IMR-90 (cell line): ENCODE measurements around the gene TBC1D22A. TPM values are rescaled to one million over a fixed set of nuclear protein-coding genes. Genes with fewer than 3 reads are reported as not detected.

ENCODE experiments used
- ATAC-seq: fragments of 200-7000 bp; cut with Tn5 transposase; 2 replicates; pipeline ENCODE4 v1.9.1; 2020; ENCODE audit warnings: low read depth, mild to moderate bottlenecking, moderate library complexity
- BruUV-seq: library from RNA; stranded (reverse); fragments of 400-500 nt; replicated peaks from 2 replicates; lab custom pipeline; 2021; lab: Mats Ljungman, UMichigan
- CTCF ChIA-PET: fragments of 300-600 bp; formaldehyde crosslinking; extraction: SDS; loops from one replicate; lab custom pipeline; 2021; ENCODE audit warnings: antibody characterized with exemption; lab: Yijun Ruan, JAX
- POLR2A ChIA-PET: fragments of 300-600 bp; sonication (Branson Sonifier 250); formaldehyde crosslinking; loops from one replicate; lab custom pipeline; 2022; ENCODE audit warnings: antibody characterized with exemption; ENCODE audit not compliant: unreplicated experiment; lab: Charles Lee
- DNase-seq: peaks from one replicate; pipeline ENCODE4 v3.0.0; 2013
- H2AFZ ChIP-seq: replicated peaks from 2 replicates; pipeline ENCODE3; 2013; ENCODE audit warnings: low read length, mild to moderate bottlenecking; ENCODE audit not compliant: poor library complexity
- H2AK5ac ChIP-seq: 2 replicates; pipeline ENCODE4 v1.6.1; 2013; ENCODE audit warnings: low read depth, low read length, inconsistent platforms
- H2AK9ac ChIP-seq: replicated peaks from 2 replicates; pipeline ENCODE3; 2013; ENCODE audit warnings: mild to moderate bottlenecking, low read depth, low read length, moderate library complexity; ENCODE audit not compliant: poor library complexity
- H2BK120ac ChIP-seq: 2 replicates; pipeline ENCODE4 v1.6.1; 2013; ENCODE audit warnings: low read depth, low read length, inconsistent platforms
- H2BK15ac ChIP-seq: 3 replicates; pipeline ENCODE4 v1.6.1; 2013; ENCODE audit warnings: low read depth, low read length, inconsistent platforms
- H2BK20ac ChIP-seq: 2 replicates; pipeline ENCODE4 v1.6.1; 2013; ENCODE audit warnings: low read depth, mild to moderate bottlenecking, inconsistent platforms, low read length, moderate library complexity
- H2BK5ac ChIP-seq: 2 replicates; pipeline ENCODE4 v1.6.1; 2013; ENCODE audit warnings: mild to moderate bottlenecking, low read depth, low read length, inconsistent platforms; ENCODE audit not compliant: poor library complexity, severe bottlenecking
- H3K14ac ChIP-seq: replicated peaks from 2 replicates; pipeline ENCODE4 v1.6.1; 2013; ENCODE audit warnings: low read depth, low read length, inconsistent platforms
- H3K18ac ChIP-seq: 2 replicates; pipeline ENCODE4 v1.6.1; 2013; ENCODE audit warnings: low read depth, low read length, control low read depth
- H3K23ac ChIP-seq: 2 replicates; pipeline ENCODE4 v1.6.1; 2013; ENCODE audit warnings: low read depth, low read length, inconsistent platforms
- H3K27ac ChIP-seq: 2 replicates; pipeline ENCODE4 v1.5.1; 2013; ENCODE audit warnings: mild to moderate bottlenecking, control low read depth, low read length; ENCODE audit not compliant: insufficient read depth
- H3K27me3 ChIP-seq: 2 replicates; pipeline ENCODE4 v1.6.1; 2013; ENCODE audit warnings: low read length; ENCODE audit not compliant: control insufficient read depth, insufficient read depth
- H3K36me3 ChIP-seq: 2 replicates; pipeline ENCODE4 v1.6.1; 2013; ENCODE audit warnings: low read length, mixed read lengths; ENCODE audit not compliant: control insufficient read depth, insufficient read depth
- H3K4ac ChIP-seq: 2 replicates; pipeline ENCODE4 v1.6.1; 2013; ENCODE audit warnings: low read depth, low read length, inconsistent platforms
- H3K4me1 ChIP-seq: 2 replicates; pipeline ENCODE4 v1.6.1; 2013; ENCODE audit warnings: low read length, mixed read lengths; ENCODE audit not compliant: control insufficient read depth, insufficient read depth
- H3K4me2 ChIP-seq: 2 replicates; pipeline ENCODE4 v1.6.1; 2013; ENCODE audit warnings: low read depth, mild to moderate bottlenecking, control low read depth, low read length, moderate library complexity
- H3K4me3 ChIP-seq: 2 replicates; pipeline ENCODE4 v1.5.1; 2013; ENCODE audit warnings: low read depth, mild to moderate bottlenecking, control low read depth, low read length, moderate library complexity; ENCODE audit not compliant: insufficient read depth
- H3K56ac ChIP-seq: 2 replicates; pipeline ENCODE4 v1.6.1; 2013; ENCODE audit warnings: low read length, inconsistent platforms; ENCODE audit not compliant: insufficient read depth; ENCODE audit errors: extremely low read depth
- H3K79me1 ChIP-seq, 2 experiments: 2 replicates each; pipeline ENCODE4 v1.6.1; 2013; ENCODE audit warnings: low read length in 2 of 2, inconsistent platforms in 1 of 2, low read depth in 1 of 2
- H3K9ac ChIP-seq: 2 replicates; pipeline ENCODE4 v1.6.1; 2013; ENCODE audit warnings: low read depth, low read length, control low read depth
- H3K9me1 ChIP-seq: 2 replicates; pipeline ENCODE4 v1.6.1; 2013; ENCODE audit warnings: low read length, inconsistent platforms; ENCODE audit not compliant: insufficient read depth
- H3K9me3 ChIP-seq: 2 replicates; pipeline ENCODE4 v1.6.1; 2013; ENCODE audit warnings: low read length; ENCODE audit not compliant: control insufficient read depth, insufficient read depth
- H4K20me1 ChIP-seq: 2 replicates; pipeline ENCODE4 v1.6.1; 2013; ENCODE audit warnings: low read length, inconsistent platforms; ENCODE audit not compliant: insufficient read depth
- H4K5ac ChIP-seq: 2 replicates; pipeline ENCODE4 v1.6.1; 2013; ENCODE audit warnings: mild to moderate bottlenecking, low read depth, low read length, control low read depth
- H4K8ac ChIP-seq, 2 experiments: 2 replicates each; pipeline ENCODE4 v1.6.1; 2013; ENCODE audit warnings: low read depth in 2 of 2, low read length in 2 of 2, control low read depth in 1 of 2, inconsistent platforms in 1 of 2
- H4K91ac ChIP-seq: 2 replicates; pipeline ENCODE4 v1.6.1; 2013; ENCODE audit warnings: low read depth, low read length, inconsistent platforms; ENCODE audit not compliant: insufficient read depth
- BHLHE40 ChIP-seq: fragments of 150-350 bp; IDR thresholded peaks from 2 replicates; pipeline ENCODE4 v1.6.1; 2016; ENCODE audit warnings: mild to moderate bottlenecking, low read depth, low read length
- MAFK ChIP-seq: IDR thresholded peaks from 2 replicates; pipeline ENCODE4 v1.6.1; 2012; ENCODE audit warnings: low read depth, low read length, improper control_type of control experiment
- MAZ ChIP-seq: IDR thresholded peaks from 2 replicates; pipeline ENCODE4 v1.6.1; 2012; ENCODE audit warnings: low read depth, mild to moderate bottlenecking, low read length, improper control_type of control experiment, moderate library complexity, borderline replicate concordance
- RAD21 ChIP-seq: IDR thresholded peaks from 2 replicates; pipeline ENCODE4 v1.6.1; 2012; ENCODE audit warnings: low read length, improper control_type of control experiment
- RFX5 ChIP-seq: IDR thresholded peaks from 2 replicates; pipeline ENCODE4 v1.8.0; 2012; ENCODE audit warnings: low read depth, mild to moderate bottlenecking, low read length, moderate library complexity
- SMC3 ChIP-seq: fragments of 150-350 bp; IDR thresholded peaks from 2 replicates; pipeline ENCODE4 v1.6.1; 2016; ENCODE audit warnings: low read depth, mild to moderate bottlenecking, antibody characterized with exemption, low read length, moderate library complexity
- WGBS, 2 experiments: methylation state at CpG; one replicate each; pipeline versions ENCODE4 v1.1.5 to v1.1.7; 2013; ENCODE audit warnings: missing lambda C conversion rate in 2 of 2; ENCODE audit not compliant: insufficient read length in 1 of 2; ENCODE audit errors: extremely low coverage in 2 of 2; 5-methylcytosine and 5-hydroxymethylcytosine counted together
- dilution Hi-C: fragments of 300-500 bp; cut with HindIII; formaldehyde crosslinking; loops from one replicate; pipeline ENCODE4 v1.14.3; 2018; ENCODE audit warnings: low sequenced_read_pairs; ENCODE audit not compliant: unreplicated experiment
- in situ Hi-C: fragments of 300-500 bp; cut with MboI; formaldehyde crosslinking; loops from 3 replicates; pipeline ENCODE4 v1.14.3; 2019; ENCODE audit warnings: low sequenced_read_pairs, inconsistent platforms, mixed read lengths
- intact Hi-C: fragments of 100-400 bp; cut with micrococcal nuclease; formaldehyde crosslinking; loops from 2 replicates; pipeline ENCODE4 v1.10.0; 2022
- polyA plus RNA-seq, 3 experiments: library from polyadenylated mRNA; depleted of rRNA; stranded (reverse); fragments of >200 nt; gene quantifications; 2 replicates each; pipeline ENCODE4 v1.2.3, GENCODE V29; 2012; ENCODE audit warnings: low replicate concordance in 1 of 3
- total RNA-seq: library from RNA; depleted of rRNA; stranded (reverse); fragments of >200 nt; gene quantifications from 2 replicates; pipeline ENCODE4 v1.2.3, GENCODE V29; 2012
- TF ChIP-seq, protein P1 (sequence below): conservative IDR thresholded peaks from 2 replicates; pipeline ENCODE4 v1.5.1; 2012; ENCODE audit warnings: mild to moderate bottlenecking, low read depth, low read length, improper control_type of control experiment

TBC1D22A gene
- total and polyA plus RNA-seq, 2 of the 4 experiments (the other 2 are of a cell fraction), result 9.0 to 16.7 TPM

DNA sequence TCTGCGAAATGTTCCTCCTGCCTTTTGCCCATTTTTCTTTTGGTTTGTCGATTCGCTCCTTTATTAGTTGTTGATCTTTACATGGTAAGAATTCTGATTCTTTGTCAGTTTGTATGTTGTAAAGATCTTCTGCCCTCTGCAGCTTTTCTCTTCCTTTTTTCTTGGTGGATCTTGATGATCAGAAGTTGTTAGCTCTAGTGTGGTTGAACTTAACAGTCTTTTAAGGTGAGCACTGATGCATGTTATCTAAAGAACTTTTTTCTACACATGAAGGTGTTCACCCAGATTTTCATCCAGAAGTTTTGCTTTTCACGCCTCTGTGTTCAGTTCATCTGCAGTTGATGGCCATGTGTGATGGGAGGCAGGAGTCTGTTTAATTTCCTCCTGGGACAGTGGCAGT lies 133.7 kb downstream of the TBC1D22A start:
- Histone ChIP-seq H3K4me2 (no peak overlapping the region), H4K8ac (no peak overlapping the region), H4K91ac (no peak overlapping the region), H4K20me1 (peaks cover 6% of the 10 kb centered on the region), H2AK5ac (no peak overlapping the region), H3K9ac (no peak overlapping the region), H2AFZ (no peak overlapping the region), H3K18ac (no peak overlapping the region), H2BK15ac (no peak overlapping the region), H3K79me1 (peaks cover 9 to 16% of the 10 kb centered on the region in 2 experiments), H3K27me3 (no peaks in the 10 kb centered on the region), H2BK5ac (no peak overlapping the region), H3K23ac (no peak overlapping the region), H3K36me3 (peaks cover 11% of the 10 kb centered on the region), H2BK120ac (no peak overlapping the region), H3K14ac (no peak overlapping the region), H3K9me1 (peaks cover 12% of the 10 kb centered on the region), H2BK20ac (no peak overlapping the region), H4K5ac (no peak overlapping the region), H3K27ac (no peak overlapping the region), H3K4ac (no peak overlapping the region), H3K4me1 (peaks cover 5% of the 10 kb centered on the region; the same call in 1 of the 2 replicates), H2AK9ac (no peak overlapping the region), H3K56ac (no peak overlapping the region), H3K9me3 (no peaks in the 10 kb centered on the region), H3K4me3 (no peak overlapping the region)
- POLR2A ChIA-PET, result no interaction called here
- ATAC-seq (no peak), DNase-seq (no peak)
- intact Hi-C loops (no loop called here), in situ Hi-C loops (no loop called here), dilution Hi-C loops (no loop called here)
- WGBS, 2 experiments, result no CpG with 5 or more reads among the region's 4 CpGs
- CTCF ChIA-PET, result no interaction called here
- no TSS peak for BruUV-seq
- TF ChIP-seq MAZ, result no peak
- TF ChIP-seq, protein P1, sequence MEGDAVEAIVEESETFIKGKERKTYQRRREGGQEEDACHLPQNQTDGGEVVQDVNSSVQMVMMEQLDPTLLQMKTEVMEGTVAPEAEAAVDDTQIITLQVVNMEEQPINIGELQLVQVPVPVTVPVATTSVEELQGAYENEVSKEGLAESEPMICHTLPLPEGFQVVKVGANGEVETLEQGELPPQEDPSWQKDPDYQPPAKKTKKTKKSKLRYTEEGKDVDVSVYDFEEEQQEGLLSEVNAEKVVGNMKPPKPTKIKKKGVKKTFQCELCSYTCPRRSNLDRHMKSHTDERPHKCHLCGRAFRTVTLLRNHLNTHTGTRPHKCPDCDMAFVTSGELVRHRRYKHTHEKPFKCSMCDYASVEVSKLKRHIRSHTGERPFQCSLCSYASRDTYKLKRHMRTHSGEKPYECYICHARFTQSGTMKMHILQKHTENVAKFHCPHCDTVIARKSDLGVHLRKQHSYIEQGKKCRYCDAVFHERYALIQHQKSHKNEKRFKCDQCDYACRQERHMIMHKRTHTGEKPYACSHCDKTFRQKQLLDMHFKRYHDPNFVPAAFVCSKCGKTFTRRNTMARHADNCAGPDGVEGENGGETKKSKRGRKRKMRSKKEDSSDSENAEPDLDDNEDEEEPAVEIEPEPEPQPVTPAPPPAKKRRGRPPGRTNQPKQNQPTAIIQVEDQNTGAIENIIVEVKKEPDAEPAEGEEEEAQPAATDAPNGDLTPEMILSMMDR, result no peak
- TF ChIP-seq RAD21, result no peak
- no peak for TF ChIP-seq MAFK
- no peak for TF ChIP-seq SMC3
- no peak for TF ChIP-seq BHLHE40
- no peak for TF ChIP-seq RFX5
